GM23338 (cell line): ENCODE measurements around the gene FETUB. TPM values are rescaled to one million over a fixed set of nuclear protein-coding genes. Genes with fewer than 3 reads are reported as not detected.

Source experiments
- ATAC-seq: fragments of 200-7000 bp; cut with Tn5 transposase; 3 replicates; pipeline ENCODE4 v1.9.1; 2020
- DNase-seq: peaks from one replicate; pipeline ENCODE4 v3.0.0-alpha.2; 2015; ENCODE audit warnings: low spot score
- H2AFZ ChIP-seq: fragments of 200-600 bp; sonication (generic); 2 replicates; pipeline ENCODE4 v1.8.0; 2016; ENCODE audit warnings: antibody characterized with exemption, mild to moderate bottlenecking, moderate library complexity
- H3F3A ChIP-seq: fragments of 200-600 bp; sonication (generic); replicated peaks from 2 replicates; pipeline ENCODE4 v1.8.0; 2017; ENCODE audit warnings: antibody characterized with exemption, mixed run types, low read depth
- H3K27ac ChIP-seq: fragments of 200-600 bp; sonication (generic); 2 replicates; pipeline ENCODE4 v1.6.1; 2016; ENCODE audit warnings: low read depth
- H3K27me3 ChIP-seq: fragments of 200-600 bp; sonication (generic); 2 replicates; pipeline ENCODE4 v1.8.0; 2016; ENCODE audit warnings: mild to moderate bottlenecking, mixed run types, moderate library complexity; ENCODE audit not compliant: insufficient read depth
- H3K36me3 ChIP-seq: fragments of 200-600 bp; sonication (generic); 2 replicates; pipeline ENCODE4 v1.8.0; 2016; ENCODE audit warnings: mild to moderate bottlenecking; ENCODE audit not compliant: insufficient read depth
- H3K4me1 ChIP-seq: fragments of 200-600 bp; sonication (generic); 2 replicates; pipeline ENCODE4 v1.8.0; 2016; ENCODE audit warnings: mild to moderate bottlenecking, moderate library complexity; ENCODE audit not compliant: insufficient read depth
- H3K4me2 ChIP-seq: fragments of 200-600 bp; sonication (generic); 2 replicates; pipeline ENCODE4 v1.7.1; 2017; ENCODE audit warnings: mixed run types
- H3K4me3 ChIP-seq: fragments of 200-600 bp; sonication (generic); 2 replicates; pipeline ENCODE4 v1.6.1; 2016; ENCODE audit warnings: mixed run types
- H3K79me2 ChIP-seq: fragments of 200-600 bp; sonication (generic); replicated peaks from 2 replicates; pipeline ENCODE4 v1.8.0; 2017; ENCODE audit warnings: mild to moderate bottlenecking; ENCODE audit not compliant: insufficient read depth
- H3K9me2 ChIP-seq: fragments of 200-600 bp; sonication (generic); 2 replicates; pipeline ENCODE4 v1.8.0; 2017; ENCODE audit not compliant: insufficient read depth
- H4K20me1 ChIP-seq: fragments of 200-600 bp; sonication (generic); replicated peaks from 2 replicates; pipeline ENCODE4 v1.8.0; 2017; ENCODE audit warnings: mild to moderate bottlenecking; ENCODE audit not compliant: insufficient read depth
- H3K27ac Mint-ChIP-seq: 2 replicates; pipeline ENCODE4 v1.8.0; 2020; ENCODE audit warnings: inconsistent platforms, mild to moderate bottlenecking, moderate library complexity, mixed read lengths
- H3K27me3 Mint-ChIP-seq: 3 replicates; pipeline ENCODE4 v1.8.0; 2022; ENCODE audit warnings: low read depth, mild to moderate bottlenecking, moderate library complexity, mixed read lengths, inconsistent platforms; ENCODE audit not compliant: insufficient read depth, poor library complexity
- H3K36me3 Mint-ChIP-seq: 3 replicates; pipeline ENCODE4 v1.8.0; 2021; ENCODE audit warnings: low read depth, mild to moderate bottlenecking, inconsistent platforms, moderate library complexity, mixed read lengths
- H3K4me1 Mint-ChIP-seq: 3 replicates; pipeline ENCODE4 v1.8.0; 2020; ENCODE audit warnings: mild to moderate bottlenecking, inconsistent platforms, mixed read lengths
- H3K4me3 Mint-ChIP-seq: 3 replicates; pipeline ENCODE4 v1.8.0; 2021; ENCODE audit warnings: moderate library complexity, mild to moderate bottlenecking, inconsistent platforms, mixed read lengths
- H3K9me3 Mint-ChIP-seq: 3 replicates; pipeline ENCODE4 v1.8.0; 2020; ENCODE audit warnings: moderate library complexity, mild to moderate bottlenecking, inconsistent platforms, mixed read lengths
- CREB1 ChIP-seq: fragments of 250-450 bp; sonication (Bioruptor Pico); IDR thresholded peaks from 2 replicates; pipeline ENCODE4 v1.5.0; 2020; ENCODE audit warnings: low read depth, mild to moderate bottlenecking, moderate library complexity
- ETS1 ChIP-seq: IDR thresholded peaks from 2 replicates; pipeline ENCODE4 v1.6.1; 2016; ENCODE audit warnings: antibody characterized with exemption
- EZH2 ChIP-seq: fragments of 200-600 bp; sonication (generic); IDR thresholded peaks from one replicate; pipeline ENCODE4 v1.8.0; 2017; ENCODE audit warnings: antibody characterized with exemption, mild to moderate bottlenecking, low read depth; ENCODE audit not compliant: unreplicated experiment
- EZH2phosphoT487 ChIP-seq: fragments of 200-600 bp; sonication (generic); IDR thresholded peaks from one replicate; pipeline ENCODE4 v1.8.1; 2018; ENCODE audit warnings: antibody characterized with exemption; ENCODE audit not compliant: unreplicated experiment
- JUNB ChIP-seq: IDR thresholded peaks from one replicate; pipeline ENCODE4 v1.6.1; 2016; ENCODE audit warnings: antibody characterized with exemption; ENCODE audit not compliant: unreplicated experiment
- NANOG ChIP-seq: IDR thresholded peaks from 2 replicates; pipeline ENCODE4 v1.6.1; 2016; ENCODE audit warnings: antibody characterized with exemption, borderline replicate concordance
- POLR2AphosphoS5 ChIP-seq: IDR thresholded peaks from 2 replicates; pipeline ENCODE4 v1.6.1; 2016; ENCODE audit warnings: antibody characterized with exemption, low read depth
- STAT1 ChIP-seq: IDR thresholded peaks from one replicate; pipeline ENCODE4 v1.6.1; 2016; ENCODE audit warnings: antibody characterized with exemption; ENCODE audit not compliant: unreplicated experiment
- ZNF114 ChIP-seq: fragments of 250-450 bp; sonication (Bioruptor Pico); IDR thresholded peaks from 2 replicates; pipeline ENCODE4 v1.5.0; 2020; ENCODE audit warnings: mild to moderate bottlenecking, moderate library complexity
- ZNF331 ChIP-seq: fragments of 250-450 bp; sonication (Bioruptor Pico); IDR thresholded peaks from 2 replicates; pipeline ENCODE4 v1.5.0; 2020; ENCODE audit warnings: low read depth, mild to moderate bottlenecking, moderate library complexity
- polyA plus RNA-seq: library from polyadenylated mRNA; unstranded; fragments of >200 nt; fragmentation: Nextera tagmentation; extraction: Ambion mirVana; gene quantifications from 2 replicates; pipeline ENCODE4 v1.2.1, GENCODE V29; 2016
- total RNA-seq: library from RNA; depleted of rRNA; stranded (reverse); fragments of >200 nt; shearing (Covaris generic); gene quantifications from 2 replicates; pipeline ENCODE4 v1.2.3, GENCODE V29; 2014
- TF ChIP-seq, protein P1 (sequence below): IDR thresholded peaks from one replicate; pipeline ENCODE4 v1.6.1; 2018; ENCODE audit warnings: antibody characterized with exemption; ENCODE audit not compliant: unreplicated experiment
- TF ChIP-seq, protein P2 (sequence below), 2 experiments: fragments of 200-600 bp in 1 of 2; sonication (generic) in 1 of 2; conservative IDR thresholded peaks; 2 replicates each; pipeline versions ENCODE4 v1.5.1 to v1.6.1; 2016 to 2017; ENCODE audit warnings: antibody characterized with exemption in 2 of 2, low read depth in 2 of 2, mild to moderate bottlenecking in 2 of 2, moderate library complexity in 1 of 2
- TF ChIP-seq, protein P3 (sequence below): fragments of 250-450 bp; sonication (Bioruptor Pico); IDR thresholded peaks from 2 replicates; pipeline ENCODE4 v1.5.0; 2020; ENCODE audit warnings: mild to moderate bottlenecking, moderate library complexity

Gene FETUB
- total and polyA plus RNA-seq, 2 experiments from 2014 or later: 0.26 TPM; not detected in 1

GRCh38 chr3:186600896-186601295, 39.3 kb upstream of the FETUB start:
- Mint-ChIP-seq H3K36me3 (no peaks in the 10 kb centered on the region), H3K27me3 (peaks cover 3% of the 10 kb centered on the region), H3K4me1 (peaks cover 9% of the 10 kb centered on the region), H3K27ac (no peak overlapping the region), H3K4me3 (no peak overlapping the region), H3K9me3 (no peaks in the 10 kb centered on the region; the same call in 2 of the 3 replicates)
- TF ChIP-seq ZNF114 (CRISPR knock-in tag) (no peak), STAT1 (no peak), NANOG (no peak), JUNB (no peak), POLR2AphosphoS5 (no peak), ZNF331 (no peak), CREB1 (no peak), ETS1 (no peak), EZH2phosphoT487 (no peak), EZH2 (no peak)
- TF ChIP-seq, protein P1, sequence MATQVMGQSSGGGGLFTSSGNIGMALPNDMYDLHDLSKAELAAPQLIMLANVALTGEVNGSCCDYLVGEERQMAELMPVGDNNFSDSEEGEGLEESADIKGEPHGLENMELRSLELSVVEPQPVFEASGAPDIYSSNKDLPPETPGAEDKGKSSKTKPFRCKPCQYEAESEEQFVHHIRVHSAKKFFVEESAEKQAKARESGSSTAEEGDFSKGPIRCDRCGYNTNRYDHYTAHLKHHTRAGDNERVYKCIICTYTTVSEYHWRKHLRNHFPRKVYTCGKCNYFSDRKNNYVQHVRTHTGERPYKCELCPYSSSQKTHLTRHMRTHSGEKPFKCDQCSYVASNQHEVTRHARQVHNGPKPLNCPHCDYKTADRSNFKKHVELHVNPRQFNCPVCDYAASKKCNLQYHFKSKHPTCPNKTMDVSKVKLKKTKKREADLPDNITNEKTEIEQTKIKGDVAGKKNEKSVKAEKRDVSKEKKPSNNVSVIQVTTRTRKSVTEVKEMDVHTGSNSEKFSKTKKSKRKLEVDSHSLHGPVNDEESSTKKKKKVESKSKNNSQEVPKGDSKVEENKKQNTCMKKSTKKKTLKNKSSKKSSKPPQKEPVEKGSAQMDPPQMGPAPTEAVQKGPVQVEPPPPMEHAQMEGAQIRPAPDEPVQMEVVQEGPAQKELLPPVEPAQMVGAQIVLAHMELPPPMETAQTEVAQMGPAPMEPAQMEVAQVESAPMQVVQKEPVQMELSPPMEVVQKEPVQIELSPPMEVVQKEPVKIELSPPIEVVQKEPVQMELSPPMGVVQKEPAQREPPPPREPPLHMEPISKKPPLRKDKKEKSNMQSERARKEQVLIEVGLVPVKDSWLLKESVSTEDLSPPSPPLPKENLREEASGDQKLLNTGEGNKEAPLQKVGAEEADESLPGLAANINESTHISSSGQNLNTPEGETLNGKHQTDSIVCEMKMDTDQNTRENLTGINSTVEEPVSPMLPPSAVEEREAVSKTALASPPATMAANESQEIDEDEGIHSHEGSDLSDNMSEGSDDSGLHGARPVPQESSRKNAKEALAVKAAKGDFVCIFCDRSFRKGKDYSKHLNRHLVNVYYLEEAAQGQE: no peak
- TF ChIP-seq, protein P2, sequence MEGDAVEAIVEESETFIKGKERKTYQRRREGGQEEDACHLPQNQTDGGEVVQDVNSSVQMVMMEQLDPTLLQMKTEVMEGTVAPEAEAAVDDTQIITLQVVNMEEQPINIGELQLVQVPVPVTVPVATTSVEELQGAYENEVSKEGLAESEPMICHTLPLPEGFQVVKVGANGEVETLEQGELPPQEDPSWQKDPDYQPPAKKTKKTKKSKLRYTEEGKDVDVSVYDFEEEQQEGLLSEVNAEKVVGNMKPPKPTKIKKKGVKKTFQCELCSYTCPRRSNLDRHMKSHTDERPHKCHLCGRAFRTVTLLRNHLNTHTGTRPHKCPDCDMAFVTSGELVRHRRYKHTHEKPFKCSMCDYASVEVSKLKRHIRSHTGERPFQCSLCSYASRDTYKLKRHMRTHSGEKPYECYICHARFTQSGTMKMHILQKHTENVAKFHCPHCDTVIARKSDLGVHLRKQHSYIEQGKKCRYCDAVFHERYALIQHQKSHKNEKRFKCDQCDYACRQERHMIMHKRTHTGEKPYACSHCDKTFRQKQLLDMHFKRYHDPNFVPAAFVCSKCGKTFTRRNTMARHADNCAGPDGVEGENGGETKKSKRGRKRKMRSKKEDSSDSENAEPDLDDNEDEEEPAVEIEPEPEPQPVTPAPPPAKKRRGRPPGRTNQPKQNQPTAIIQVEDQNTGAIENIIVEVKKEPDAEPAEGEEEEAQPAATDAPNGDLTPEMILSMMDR (conservative IDR thresholded peaks at IDR 0.05; ENCODE audit: low read depth in 2 of 2): no peak
- TF ChIP-seq, protein P3, sequence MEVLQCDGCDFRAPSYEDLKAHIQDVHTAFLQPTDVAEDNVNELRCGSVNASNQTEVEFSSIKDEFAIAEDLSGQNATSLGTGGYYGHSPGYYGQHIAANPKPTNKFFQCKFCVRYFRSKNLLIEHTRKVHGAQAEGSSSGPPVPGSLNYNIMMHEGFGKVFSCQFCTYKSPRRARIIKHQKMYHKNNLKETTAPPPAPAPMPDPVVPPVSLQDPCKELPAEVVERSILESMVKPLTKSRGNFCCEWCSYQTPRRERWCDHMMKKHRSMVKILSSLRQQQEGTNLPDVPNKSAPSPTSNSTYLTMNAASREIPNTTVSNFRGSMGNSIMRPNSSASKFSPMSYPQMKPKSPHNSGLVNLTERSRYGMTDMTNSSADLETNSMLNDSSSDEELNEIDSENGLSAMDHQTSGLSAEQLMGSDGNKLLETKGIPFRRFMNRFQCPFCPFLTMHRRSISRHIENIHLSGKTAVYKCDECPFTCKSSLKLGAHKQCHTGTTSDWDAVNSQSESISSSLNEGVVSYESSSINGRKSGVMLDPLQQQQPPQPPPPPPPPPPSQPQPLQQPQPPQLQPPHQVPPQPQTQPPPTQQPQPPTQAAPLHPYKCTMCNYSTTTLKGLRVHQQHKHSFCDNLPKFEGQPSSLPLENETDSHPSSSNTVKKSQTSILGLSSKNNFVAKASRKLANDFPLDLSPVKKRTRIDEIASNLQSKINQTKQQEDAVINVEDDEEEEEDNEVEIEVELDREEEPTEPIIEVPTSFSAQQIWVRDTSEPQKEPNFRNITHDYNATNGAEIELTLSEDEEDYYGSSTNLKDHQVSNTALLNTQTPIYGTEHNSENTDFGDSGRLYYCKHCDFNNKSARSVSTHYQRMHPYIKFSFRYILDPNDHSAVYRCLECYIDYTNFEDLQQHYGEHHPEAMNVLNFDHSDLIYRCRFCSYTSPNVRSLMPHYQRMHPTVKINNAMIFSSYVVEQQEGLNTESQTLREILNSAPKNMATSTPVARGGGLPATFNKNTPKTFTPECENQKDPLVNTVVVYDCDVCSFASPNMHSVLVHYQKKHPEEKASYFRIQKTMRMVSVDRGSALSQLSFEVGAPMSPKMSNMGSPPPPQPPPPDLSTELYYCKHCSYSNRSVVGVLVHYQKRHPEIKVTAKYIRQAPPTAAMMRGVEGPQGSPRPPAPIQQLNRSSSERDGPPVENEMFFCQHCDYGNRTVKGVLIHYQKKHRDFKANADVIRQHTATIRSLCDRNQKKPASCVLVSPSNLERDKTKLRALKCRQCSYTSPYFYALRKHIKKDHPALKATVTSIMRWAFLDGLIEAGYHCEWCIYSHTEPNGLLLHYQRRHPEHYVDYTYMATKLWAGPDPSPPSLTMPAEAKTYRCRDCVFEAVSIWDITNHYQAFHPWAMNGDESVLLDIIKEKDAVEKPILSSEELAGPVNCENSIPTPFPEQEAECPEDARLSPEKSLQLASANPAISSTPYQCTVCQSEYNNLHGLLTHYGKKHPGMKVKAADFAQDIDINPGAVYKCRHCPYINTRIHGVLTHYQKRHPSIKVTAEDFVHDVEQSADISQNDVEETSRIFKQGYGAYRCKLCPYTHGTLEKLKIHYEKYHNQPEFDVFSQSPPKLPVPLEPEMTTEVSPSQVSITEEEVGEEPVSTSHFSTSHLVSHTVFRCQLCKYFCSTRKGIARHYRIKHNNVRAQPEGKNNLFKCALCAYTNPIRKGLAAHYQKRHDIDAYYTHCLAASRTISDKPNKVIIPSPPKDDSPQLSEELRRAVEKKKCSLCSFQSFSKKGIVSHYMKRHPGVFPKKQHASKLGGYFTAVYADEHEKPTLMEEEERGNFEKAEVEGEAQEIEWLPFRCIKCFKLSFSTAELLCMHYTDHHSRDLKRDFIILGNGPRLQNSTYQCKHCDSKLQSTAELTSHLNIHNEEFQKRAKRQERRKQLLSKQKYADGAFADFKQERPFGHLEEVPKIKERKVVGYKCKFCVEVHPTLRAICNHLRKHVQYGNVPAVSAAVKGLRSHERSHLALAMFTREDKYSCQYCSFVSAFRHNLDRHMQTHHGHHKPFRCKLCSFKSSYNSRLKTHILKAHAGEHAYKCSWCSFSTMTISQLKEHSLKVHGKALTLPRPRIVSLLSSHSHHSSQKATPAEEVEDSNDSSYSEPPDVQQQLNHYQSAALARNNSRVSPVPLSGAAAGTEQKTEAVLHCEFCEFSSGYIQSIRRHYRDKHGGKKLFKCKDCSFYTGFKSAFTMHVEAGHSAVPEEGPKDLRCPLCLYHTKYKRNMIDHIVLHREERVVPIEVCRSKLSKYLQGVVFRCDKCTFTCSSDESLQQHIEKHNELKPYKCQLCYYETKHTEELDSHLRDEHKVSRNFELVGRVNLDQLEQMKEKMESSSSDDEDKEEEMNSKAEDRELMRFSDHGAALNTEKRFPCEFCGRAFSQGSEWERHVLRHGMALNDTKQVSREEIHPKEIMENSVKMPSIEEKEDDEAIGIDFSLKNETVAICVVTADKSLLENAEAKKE: no peak
- DNase-seq: no peak
- Histone ChIP-seq H3K4me1 (no peaks in the 10 kb centered on the region), H3K4me3 (no peak overlapping the region), H2AFZ (no peak overlapping the region), H3K79me2 (no peaks in the 10 kb centered on the region), H3K27me3 (no peaks in the 10 kb centered on the region), H3K36me3 (no peaks in the 10 kb centered on the region), H4K20me1 (no peaks in the 10 kb centered on the region), H3K4me2 (no peak overlapping the region), H3F3A (no peaks in the 10 kb centered on the region), H3K27ac (no peak overlapping the region), H3K9me2 (no peaks in the 10 kb centered on the region)
- no peak for ATAC-seq
